Measurements from ENCODE around the gene MAGI2.

DNA sequence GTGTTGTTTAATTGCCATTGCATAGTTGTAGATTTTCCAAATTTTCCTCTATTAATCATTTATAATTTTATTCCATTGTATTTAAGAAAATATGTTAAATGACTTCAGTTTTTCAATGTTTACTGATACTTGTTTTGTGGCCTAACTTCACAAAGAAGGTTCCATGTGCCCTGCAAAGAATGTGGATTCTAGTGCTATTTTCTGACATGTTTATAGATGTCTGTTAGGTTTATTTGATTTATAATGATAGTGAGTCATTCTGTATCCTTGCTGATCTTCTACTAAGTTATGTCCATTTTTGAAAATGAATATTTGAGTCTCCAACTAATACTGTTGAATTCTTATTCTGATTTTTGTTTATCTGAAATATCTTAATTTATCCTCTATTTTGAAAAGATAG, 369.0 kb downstream of the MAGI2 start:
- TF ChIP-seq EZH2 (IDR thresholded peaks at IDR 0.05; ENCODE audit: insufficient read depth, poor library complexity, severe bottlenecking) (no peak), EZH2phosphoT487 (IDR thresholded peaks at IDR 0.05; ENCODE audit: insufficient read depth, low read depth) (no peak)
